Cardiac fibroblast (primary cell): ENCODE results near the gene MUC5B.
"Not testable (repeated sequence)": the region's sequence is repeated elsewhere in the genome, so short reads cannot be mapped to it uniquely, and the experiment has no call there.

Experiments
- DNase-seq, 2 donors: peaks; one replicate each; pipeline versions ENCODE4 v3.0.0 to v3.0.0-alpha.2; 2010; ENCODE audit warnings: low read depth in 2 of 2
- H3K4me3 ChIP-seq, 2 donors: replicated peaks in 1 of 2; 1 replicate in 1 of 2; 2 replicates in 1 of 2; pipeline ENCODE4 v1.5.1; 2011; ENCODE audit warnings: low read depth in 2 of 2, low read length in 2 of 2, mild to moderate bottlenecking in 2 of 2, moderate library complexity in 1 of 2
- CTCF ChIP-seq: IDR thresholded peaks from one replicate; pipeline ENCODE4 v1.5.1; 2011; ENCODE audit warnings: low read depth, mild to moderate bottlenecking, low read length, inconsistent platforms

Gene MUC5B

GRCh38 chr11:1260023-1260501, 37.2 kb downstream of the MUC5B start:
- H3K4me3 ChIP-seq, result no peak overlapping the region
- peak; percentile 18 to 27 for DNase-seq
- no peak for TF ChIP-seq CTCF

- no peak for TF ChIP-seq CTCF
- no peak for DNase-seq
- no peak overlapping the region for H3K4me3 ChIP-seq
These were observed 37.8 kb downstream of the MUC5B start for GRCh38 chr11:1260620-1261019.

- no peak for TF ChIP-seq CTCF
- DNase-seq, result no peak
- H3K4me3 ChIP-seq, result no peak overlapping the region
These were observed 38.6 kb downstream of the MUC5B start for GRCh38 chr11:1261241-1262071.

- DNase-seq, result peak; percentile 91 to 95
- H3K4me3 ChIP-seq, result peak overlapping the region; percentile 40 to 43
- TF ChIP-seq CTCF, result no peak
These were observed 39.5 kb downstream of the MUC5B start for GRCh38 chr11:1262172-1263006.

- TF ChIP-seq CTCF, result no peak
- H3K4me3 ChIP-seq, result peak overlapping the region; percentile 5 to 43
- no peak for DNase-seq
These were observed 40.1 kb downstream of the MUC5B start for GRCh38 chr11:1263010-1263409.

GRCh38 chr11:1264444-1264843, 41.6 kb downstream of the MUC5B start:
- TF ChIP-seq CTCF, result peak; percentile 58
- DNase-seq, result peak; percentile 80 to 92
- not testable (repeated sequence) for H3K4me3 ChIP-seq

- DNase-seq, H3K4me3 ChIP-seq: not testable (repeated sequence)
These were observed 42.6 kb downstream of the MUC5B start for GRCh38 chr11:1265480-1265879.

- H3K4me3 ChIP-seq, DNase-seq: not testable (repeated sequence)
These were observed 44.1 kb downstream of the MUC5B start for GRCh38 chr11:1266976-1267375.
